ENCODE measurements around the gene RHAG.
"Not testable (repeated sequence)": the region's sequence is repeated elsewhere in the genome, so short reads cannot be mapped to it uniquely, and the experiment has no call there.

The RHAG gene

GRCh38 chr6:49635978-49636712, 494 bp downstream of the RHAG start:
- no peak for DNase-seq (ENCODE audit: low read depth)

GRCh38 chr6:49635480-49635879, 1.2 kb downstream of the RHAG start:
- DNase-seq (ENCODE audit: low read depth), result no peak

- no peak for DNase-seq (ENCODE audit: low read depth)
Observed at GRCh38 chr6:49634836-49635218, 1.8 kb downstream of the RHAG start.

- DNase-seq (ENCODE audit: low read depth), result no peak
Observed at GRCh38 chr6:49634092-49634835, 2.4 kb downstream of the RHAG start.

GRCh38 chr6:49633541-49633940, 3.1 kb downstream of the RHAG start:
- DNase-seq (ENCODE audit: low read depth), result no peak

- no peak for DNase-seq (ENCODE audit: low read depth)
Observed at GRCh38 chr6:49632727-49633126, 3.9 kb downstream of the RHAG start.

- DNase-seq (ENCODE audit: low read depth), result not testable (repeated sequence)
Observed at GRCh38 chr6:49629485-49630088, 7.1 kb downstream of the RHAG start.

GRCh38 chr6:49626811-49627210, 9.8 kb downstream of the RHAG start:
- DNase-seq (ENCODE audit: low read depth), result no peak

- no peak for DNase-seq (ENCODE audit: low read depth)
Observed at GRCh38 chr6:49618257-49618656, 18.4 kb downstream of the RHAG start.

GRCh38 chr6:49614144-49614543, 22.5 kb downstream of the RHAG start:
- DNase-seq (ENCODE audit: low read depth), result not testable (repeated sequence)

- no peak for DNase-seq (ENCODE audit: low read depth)
Observed at GRCh38 chr6:49609285-49609684, 27.4 kb downstream of the RHAG start.

- DNase-seq (ENCODE audit: low read depth), result not testable (repeated sequence)
Observed at GRCh38 chr6:49608275-49608674, 28.4 kb downstream of the RHAG start.

- no peak for DNase-seq (ENCODE audit: low read depth)
Observed at GRCh38 chr6:49607391-49607982, 29.2 kb downstream of the RHAG start.

GRCh38 chr6:49606721-49607390, 29.8 kb downstream of the RHAG start:
- DNase-seq (ENCODE audit: low read depth), result peak; percentile 76

GRCh38 chr6:49604080-49604479, 32.6 kb downstream of the RHAG start:
- not testable (repeated sequence) for DNase-seq (ENCODE audit: low read depth)

GRCh38 chr6:49587262-49587661, 49.4 kb downstream of the RHAG start:
- DNase-seq (ENCODE audit: low read depth), result not testable (repeated sequence)

- DNase-seq (ENCODE audit: low read depth), result peak; percentile 73
Observed at GRCh38 chr6:49582529-49582928, 54.1 kb downstream of the RHAG start.

- no peak for DNase-seq (ENCODE audit: low read depth)
Observed at GRCh38 chr6:49579649-49580048, 57.0 kb downstream of the RHAG start.

- peak; percentile 74 for DNase-seq (ENCODE audit: low read depth)
Observed at GRCh38 chr6:49576618-49577017, 60.0 kb downstream of the RHAG start.

GRCh38 chr6:49570474-49571079, 66.1 kb downstream of the RHAG start:
- peak; percentile 73 for DNase-seq (ENCODE audit: low read depth)

- DNase-seq (ENCODE audit: low read depth), result no peak
Observed at GRCh38 chr6:49565855-49566254, 70.8 kb downstream of the RHAG start.

GRCh38 chr6:49565261-49565660, 71.4 kb downstream of the RHAG start:
- DNase-seq (ENCODE audit: low read depth), result no peak

Measured in amniotic epithelial cell (primary cell).